ENCODE data around the gene KIAA1614. TPM values are rescaled to one million over a fixed set of nuclear protein-coding genes. Genes with fewer than 3 reads are reported as not detected.

Gene KIAA1614
- total RNA-seq, 2 experiments from 2014 or later: 0.06 to 0.80 TPM

DNA sequence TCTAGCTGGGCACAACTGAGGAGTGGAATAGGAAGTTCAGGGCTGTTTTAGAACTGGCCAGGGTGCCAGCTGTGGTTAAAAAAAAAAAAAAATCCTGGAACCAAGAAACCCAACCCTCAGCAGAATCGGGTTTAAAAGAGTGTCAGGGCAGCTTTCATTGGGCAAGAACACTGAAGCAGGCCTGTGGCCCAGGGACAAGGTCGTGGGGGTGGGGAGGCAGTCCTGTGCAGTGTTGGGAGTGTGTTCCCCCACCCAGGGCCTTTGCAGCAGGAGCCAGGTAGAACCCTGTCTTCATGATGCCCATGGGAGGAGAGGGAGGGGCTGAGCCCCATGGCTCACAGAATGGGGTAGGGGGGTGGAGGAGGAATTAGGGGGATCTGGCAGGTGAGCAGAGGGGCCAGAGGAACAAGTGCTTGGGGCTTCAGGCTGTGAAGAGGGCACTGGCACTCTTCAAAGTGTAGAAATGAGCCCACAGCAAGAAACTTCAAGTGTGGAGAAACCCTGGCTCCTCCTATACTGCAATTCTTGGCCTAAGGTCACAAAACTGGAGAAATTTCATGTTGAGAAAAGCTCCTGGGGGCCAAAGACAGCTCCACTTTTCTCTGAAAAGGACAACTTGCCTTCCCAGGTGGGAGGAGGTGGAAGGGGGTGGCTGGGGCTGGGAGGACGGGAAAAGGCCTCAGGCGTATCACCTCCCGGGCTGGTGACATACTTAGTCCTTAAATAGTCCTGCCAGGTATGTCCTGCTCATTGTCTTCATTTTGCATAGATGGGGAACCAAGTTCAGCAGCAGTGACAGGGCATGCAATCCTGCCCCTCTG lies 39.3 kb downstream of the KIAA1614 start:
- Histone ChIP-seq H3K27ac (ENCODE audit: low read depth, low read length, poor library complexity, severe bottlenecking) (no peak overlapping the region), H3K36me3 (ENCODE audit: insufficient read depth, low read length) (no peaks in the 10 kb centered on the region), H3K9me3 (ENCODE audit: low read length) (no peaks in the 10 kb centered on the region), H3K9me2 (ENCODE audit: insufficient read depth, low read length) (no peaks in the 10 kb centered on the region), H3K4me2 (ENCODE audit: low read length) (no peak overlapping the region), H3K4me3 (ENCODE audit: low read depth, low read length, poor library complexity, severe bottlenecking) (no peak overlapping the region), H3K4me1 (ENCODE audit: insufficient read depth, low read length, poor library complexity, severe bottlenecking) (peaks cover 4% of the 10 kb centered on the region), H3K79me2 (ENCODE audit: insufficient read depth, low read depth, low read length) (no peaks in the 10 kb centered on the region), H2AFZ (ENCODE audit: low read length) (no peak overlapping the region), H4K20me1 (ENCODE audit: insufficient read depth, low read length) (no peaks in the 10 kb centered on the region)
- BruUV-seq (replicated peaks): no TSS peak
- POLR2A ChIA-PET: interaction anchor here (0.6 kb wide), 1 partner anchor 248 kb away, joined by 3 read pairs; no protein-coding TSS in a partner anchor
- no peak for TF ChIP-seq CTCF (conservative IDR thresholded peaks at IDR 0.05; ENCODE audit: low read length)
- no peak for TF ChIP-seq EZH2phosphoT487 (IDR thresholded peaks at IDR 0.05; ENCODE audit: borderline replicate concordance, low read depth, low read length)
- CTCF ChIA-PET (ENCODE audit: unreplicated experiment): no interaction called here
- intact Hi-C loops (cut with micrococcal nuclease; ENCODE audit: unreplicated experiment): no loop called here
- no peak for DNase-seq (ENCODE audit: low spot score)

GRCh38 chr1:180952657-180953013 lies 39.9 kb downstream of the KIAA1614 start:
- TF ChIP-seq EZH2phosphoT487 (IDR thresholded peaks at IDR 0.05; ENCODE audit: borderline replicate concordance, low read depth, low read length) (no peak), CTCF (conservative IDR thresholded peaks at IDR 0.05; ENCODE audit: low read length) (no peak)
- Histone ChIP-seq H3K4me1 (ENCODE audit: insufficient read depth, low read length, poor library complexity, severe bottlenecking) (peaks cover 4% of the 10 kb centered on the region), H3K27ac (ENCODE audit: low read depth, low read length, poor library complexity, severe bottlenecking) (no peak overlapping the region), H3K9me3 (ENCODE audit: low read length) (no peaks in the 10 kb centered on the region), H4K20me1 (ENCODE audit: insufficient read depth, low read length) (no peaks in the 10 kb centered on the region), H3K36me3 (ENCODE audit: insufficient read depth, low read length) (no peaks in the 10 kb centered on the region), H3K79me2 (ENCODE audit: insufficient read depth, low read depth, low read length) (no peaks in the 10 kb centered on the region), H3K9me2 (ENCODE audit: insufficient read depth, low read length) (no peaks in the 10 kb centered on the region), H3K4me3 (ENCODE audit: low read depth, low read length, poor library complexity, severe bottlenecking) (no peak overlapping the region), H2AFZ (ENCODE audit: low read length) (no peak overlapping the region), H3K4me2 (ENCODE audit: low read length) (no peak overlapping the region)
- DNase-seq (ENCODE audit: low spot score): no peak
- ChIA-PET POLR2A (no interaction called here), CTCF (ENCODE audit: unreplicated experiment) (no interaction called here)
- no TSS peak for BruUV-seq (replicated peaks)
- intact Hi-C loops (cut with micrococcal nuclease; ENCODE audit: unreplicated experiment): no loop called here

GRCh38 chr1:180953291-180954004 lies 40.8 kb downstream of the KIAA1614 start:
- DNase-seq (ENCODE audit: low spot score): no peak
- no peak overlapping the region for H2AFZ ChIP-seq (ENCODE audit: low read length)
- no peaks in the 10 kb centered on the region for H3K36me3 ChIP-seq (ENCODE audit: insufficient read depth, low read length)
- no peaks in the 10 kb centered on the region for H3K9me2 ChIP-seq (ENCODE audit: insufficient read depth, low read length)
- no peaks in the 10 kb centered on the region for H4K20me1 ChIP-seq (ENCODE audit: insufficient read depth, low read length)
- H3K4me1 ChIP-seq (ENCODE audit: insufficient read depth, low read length, poor library complexity, severe bottlenecking): peaks cover 4% of the 10 kb centered on the region
- no peaks in the 10 kb centered on the region for H3K79me2 ChIP-seq (ENCODE audit: insufficient read depth, low read depth, low read length)
- intact Hi-C loops (cut with micrococcal nuclease; ENCODE audit: unreplicated experiment): no loop called here
- TF ChIP-seq CTCF (conservative IDR thresholded peaks at IDR 0.05; ENCODE audit: low read length) (no peak), EZH2phosphoT487 (IDR thresholded peaks at IDR 0.05; ENCODE audit: borderline replicate concordance, low read depth, low read length) (no peak)
- ChIA-PET CTCF (ENCODE audit: unreplicated experiment) (no interaction called here), POLR2A (no interaction called here)
- H3K4me3 ChIP-seq (ENCODE audit: low read depth, low read length, poor library complexity, severe bottlenecking): peak overlapping the region; percentile 45
- no TSS peak for BruUV-seq (replicated peaks)
- H3K27ac ChIP-seq (ENCODE audit: low read depth, low read length, poor library complexity, severe bottlenecking): no peak overlapping the region
- no peaks in the 10 kb centered on the region for H3K9me3 ChIP-seq (ENCODE audit: low read length)
- peak overlapping the region; percentile 59; the same call in 1 of the 2 replicates for H3K4me2 ChIP-seq (ENCODE audit: low read length)
